HUES6 (cell line): ENCODE results near the gene PEX19.

Experiments used
- H3K27ac ChIP-seq: 2 replicates; pipeline ENCODE4 v1.7.0; 2013; ENCODE audit warnings: low read depth, mild to moderate bottlenecking, low read length, inconsistent platforms
- H3K27me3 ChIP-seq: 2 replicates; pipeline ENCODE4 v1.6.1; 2013; ENCODE audit warnings: low read length; ENCODE audit not compliant: control insufficient read depth, insufficient read depth
- H3K36me3 ChIP-seq: 2 replicates; pipeline ENCODE4 v1.6.1; 2013; ENCODE audit warnings: low read length; ENCODE audit not compliant: control insufficient read depth, insufficient read depth
- H3K4me1 ChIP-seq: 2 replicates; pipeline ENCODE4 v1.6.1; 2013; ENCODE audit warnings: low read length; ENCODE audit not compliant: control insufficient read depth, insufficient read depth
- H3K4me3 ChIP-seq: 2 replicates; pipeline ENCODE4 v1.5.1; 2013; ENCODE audit warnings: low read depth, low read length
- H3K9ac ChIP-seq: one replicate; pipeline ENCODE4 v1.6.1; 2013; ENCODE audit warnings: mild to moderate bottlenecking, low read length
- H3K9me3 ChIP-seq: 2 replicates; pipeline ENCODE4 v1.6.1; 2013; ENCODE audit warnings: low read depth, low read length; ENCODE audit not compliant: control insufficient read depth, insufficient read depth

PEX19 gene, protein sequence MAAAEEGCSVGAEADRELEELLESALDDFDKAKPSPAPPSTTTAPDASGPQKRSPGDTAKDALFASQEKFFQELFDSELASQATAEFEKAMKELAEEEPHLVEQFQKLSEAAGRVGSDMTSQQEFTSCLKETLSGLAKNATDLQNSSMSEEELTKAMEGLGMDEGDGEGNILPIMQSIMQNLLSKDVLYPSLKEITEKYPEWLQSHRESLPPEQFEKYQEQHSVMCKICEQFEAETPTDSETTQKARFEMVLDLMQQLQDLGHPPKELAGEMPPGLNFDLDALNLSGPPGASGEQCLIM

DNA sequence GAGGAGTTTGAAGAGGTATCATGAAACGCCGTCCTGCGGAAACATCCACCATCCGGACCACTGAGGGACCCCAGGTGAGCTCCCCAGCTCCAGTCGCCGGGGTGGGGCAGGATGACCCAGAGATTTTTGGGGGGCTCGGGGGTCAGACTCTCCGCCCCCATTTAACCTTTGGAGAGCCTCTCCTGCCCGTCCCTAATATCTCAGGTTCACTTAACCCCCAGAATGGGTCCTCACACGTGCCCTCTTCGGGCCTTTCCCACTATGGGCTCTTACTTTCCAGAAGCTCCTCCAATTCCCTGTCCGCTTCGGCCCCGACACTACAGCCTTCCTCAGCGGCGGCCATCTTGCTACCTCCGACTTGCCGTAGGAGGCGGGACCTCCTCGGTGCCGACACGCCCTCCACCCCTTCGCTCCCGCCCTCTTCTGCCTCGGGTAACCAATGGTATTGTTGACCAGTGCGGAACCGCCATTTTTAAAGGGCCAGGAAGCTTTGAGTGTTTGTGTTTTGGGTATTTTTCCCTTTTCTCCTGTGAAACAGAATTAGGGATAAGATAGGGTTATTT lies at the start of gene PEX19:
Gene PEX19, minus strand, starts transcription at position 352 of the 563 bp plus-strand sequence. Its CDS starts 9 bp downstream, at position 343.
- Histone ChIP-seq H3K9ac (peak within 1 kb of the TSS; percentile 91), H3K4me1 (peaks cover 6% of the 10 kb centered on the region; the same call in 1 of the 2 replicates), H3K9me3 (no peaks in the 10 kb centered on the region), H3K27ac (peak within 1 kb of the TSS; percentile 93), H3K36me3 (peaks cover 42% of the 10 kb centered on the region), H3K4me3 (peak within 1 kb of the TSS; percentile 97), H3K27me3 (no peaks in the 10 kb centered on the region)

DNA sequence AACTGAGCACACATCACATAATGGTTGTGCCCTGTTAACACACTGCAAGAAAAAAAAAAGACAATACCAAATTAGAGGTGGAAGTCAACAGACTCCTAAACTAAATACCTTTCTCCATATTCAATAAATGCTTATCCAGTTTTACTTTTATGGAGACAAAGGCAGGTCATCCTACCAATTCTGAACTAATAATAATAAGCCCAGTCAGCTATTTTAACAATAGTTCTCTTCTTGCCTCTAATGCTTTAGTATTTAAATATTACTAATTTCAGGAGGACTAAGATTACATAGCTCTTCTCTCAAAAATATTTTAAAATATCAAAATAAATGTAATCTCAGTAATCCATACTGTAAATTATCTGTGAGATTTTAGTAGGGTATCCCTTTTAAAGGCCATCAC lies 47.6 kb upstream of the PEX19 start:
- no peaks in the 10 kb centered on the region for H3K9me3 ChIP-seq
- H3K27ac ChIP-seq: no peak overlapping the region
- H3K27me3 ChIP-seq: no peaks in the 10 kb centered on the region
- no peak overlapping the region for H3K4me3 ChIP-seq
- H3K4me1 ChIP-seq: no peaks in the 10 kb centered on the region
- peaks cover 88% of the 10 kb centered on the region for H3K36me3 ChIP-seq
- H3K9ac ChIP-seq: no peak overlapping the region

DNA sequence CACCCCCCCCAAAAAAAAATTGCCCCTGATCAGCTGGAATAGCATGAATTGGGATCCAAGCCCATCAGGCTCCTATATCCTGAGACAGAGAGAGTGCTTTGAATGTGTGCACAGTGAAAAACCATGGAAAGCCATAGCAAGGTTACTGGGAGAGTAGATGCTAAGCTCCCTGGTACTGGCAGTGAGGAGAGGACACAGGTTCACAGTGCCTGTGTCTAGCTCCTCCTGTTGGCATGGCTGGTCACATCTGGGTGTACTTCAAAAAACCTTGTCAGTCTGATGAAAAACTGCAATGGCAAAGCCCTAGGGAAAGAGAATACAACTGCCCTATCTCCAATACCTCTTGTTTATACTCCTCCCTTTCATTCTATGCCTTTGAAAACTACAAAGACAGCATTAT lies 45.2 kb upstream of the PEX19 start:
- Histone ChIP-seq H3K36me3 (peaks cover 98% of the 10 kb centered on the region), H3K4me3 (no peak overlapping the region), H3K27me3 (no peaks in the 10 kb centered on the region), H3K9ac (no peak overlapping the region), H3K9me3 (no peaks in the 10 kb centered on the region), H3K27ac (no peak overlapping the region), H3K4me1 (no peaks in the 10 kb centered on the region)

DNA sequence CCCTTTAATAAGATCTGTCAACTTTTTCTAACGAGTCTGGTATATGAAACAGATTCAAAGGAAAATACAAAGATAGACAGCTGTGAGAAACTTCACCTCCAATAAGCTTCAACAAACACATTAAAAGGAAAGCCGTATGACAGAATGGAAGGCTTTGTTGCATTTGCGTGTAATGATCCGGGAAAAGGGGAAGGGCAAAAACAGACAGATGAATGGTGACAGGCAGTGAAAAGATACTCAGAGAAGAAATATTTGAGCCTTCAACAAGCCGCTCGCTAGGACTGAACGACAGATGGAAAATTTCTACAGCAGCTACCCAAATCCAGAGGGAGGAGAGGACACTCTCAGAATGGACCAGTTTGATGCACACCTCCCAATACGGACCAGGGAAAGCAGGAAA lies 43.3 kb upstream of the PEX19 start:
- Histone ChIP-seq H3K9ac (no peak overlapping the region), H3K4me3 (no peak overlapping the region), H3K9me3 (no peaks in the 10 kb centered on the region), H3K4me1 (no peaks in the 10 kb centered on the region), H3K27me3 (no peaks in the 10 kb centered on the region), H3K36me3 (peaks cover 95% of the 10 kb centered on the region), H3K27ac (no peak overlapping the region)

DNA sequence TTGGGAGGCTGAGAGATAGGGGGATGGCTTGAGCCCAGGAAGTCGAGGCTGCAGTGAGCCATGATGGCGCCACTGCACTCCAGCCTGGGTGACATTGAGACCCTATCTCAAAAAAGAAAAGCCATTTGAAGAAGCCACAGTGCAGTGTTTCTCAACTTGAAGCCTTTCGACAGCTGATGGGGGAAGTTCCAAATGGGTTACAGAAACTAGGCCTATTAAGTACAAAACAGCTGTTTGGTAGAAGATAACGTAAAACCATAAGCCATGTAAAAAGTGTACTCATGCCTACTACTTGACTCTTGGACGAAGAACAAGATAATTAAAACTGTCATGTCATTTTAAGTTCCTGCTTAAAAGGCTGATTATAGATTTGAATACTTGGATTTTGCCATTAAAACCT lies 41.5 kb upstream of the PEX19 start:
- no peak overlapping the region for H3K27ac ChIP-seq
- H3K9me3 ChIP-seq: no peaks in the 10 kb centered on the region
- no peak overlapping the region for H3K9ac ChIP-seq
- peaks cover 96% of the 10 kb centered on the region for H3K36me3 ChIP-seq
- no peak overlapping the region for H3K4me3 ChIP-seq
- H3K4me1 ChIP-seq: no peaks in the 10 kb centered on the region
- no peaks in the 10 kb centered on the region for H3K27me3 ChIP-seq

DNA sequence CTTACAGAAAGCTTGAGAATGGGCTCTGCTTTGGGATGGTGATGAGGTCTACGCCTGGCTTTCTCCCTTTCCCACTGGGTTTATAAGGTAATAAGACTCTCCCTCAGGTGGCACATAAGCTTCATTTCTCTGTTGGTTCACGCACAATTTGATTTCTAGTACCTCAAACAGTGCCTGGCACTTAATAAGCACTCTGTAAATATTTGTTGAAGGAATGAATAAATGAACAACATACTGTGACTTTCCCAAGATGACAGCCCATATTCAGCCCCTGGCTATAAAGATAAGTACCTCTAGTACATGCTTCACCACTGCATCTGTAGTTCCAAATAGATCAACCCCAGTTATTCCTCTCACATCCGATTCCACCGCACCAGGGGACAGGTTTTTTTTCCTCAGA lies 40.3 kb upstream of the PEX19 start:
- Histone ChIP-seq H3K27me3 (no peaks in the 10 kb centered on the region), H3K36me3 (peaks cover 90% of the 10 kb centered on the region), H3K4me3 (no peak overlapping the region), H3K27ac (no peak overlapping the region), H3K9ac (no peak overlapping the region), H3K9me3 (no peaks in the 10 kb centered on the region), H3K4me1 (no peaks in the 10 kb centered on the region)

DNA sequence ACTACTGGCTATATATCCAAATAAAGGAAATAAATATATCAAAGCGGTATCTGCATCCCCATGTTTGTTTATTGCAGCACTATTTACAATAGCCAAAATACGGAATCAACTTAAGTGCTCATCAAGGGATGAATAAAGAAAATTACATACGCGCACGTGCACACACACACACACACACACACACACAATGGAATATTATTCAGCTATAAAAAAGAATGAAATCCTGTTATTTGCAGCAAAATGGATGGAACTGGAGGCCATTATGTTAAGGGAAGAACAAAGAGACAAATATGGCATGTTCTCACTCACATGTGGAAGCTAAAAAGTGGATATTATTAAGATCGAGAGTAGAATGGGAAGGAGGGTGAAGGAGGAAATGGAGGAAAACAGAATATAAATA lies 37.9 kb upstream of the PEX19 start:
- Histone ChIP-seq H3K27me3 (no peaks in the 10 kb centered on the region), H3K4me3 (no peak overlapping the region), H3K36me3 (peaks cover 84% of the 10 kb centered on the region), H3K9me3 (no peaks in the 10 kb centered on the region), H3K4me1 (no peaks in the 10 kb centered on the region), H3K9ac (no peak overlapping the region), H3K27ac (no peak overlapping the region)

DNA sequence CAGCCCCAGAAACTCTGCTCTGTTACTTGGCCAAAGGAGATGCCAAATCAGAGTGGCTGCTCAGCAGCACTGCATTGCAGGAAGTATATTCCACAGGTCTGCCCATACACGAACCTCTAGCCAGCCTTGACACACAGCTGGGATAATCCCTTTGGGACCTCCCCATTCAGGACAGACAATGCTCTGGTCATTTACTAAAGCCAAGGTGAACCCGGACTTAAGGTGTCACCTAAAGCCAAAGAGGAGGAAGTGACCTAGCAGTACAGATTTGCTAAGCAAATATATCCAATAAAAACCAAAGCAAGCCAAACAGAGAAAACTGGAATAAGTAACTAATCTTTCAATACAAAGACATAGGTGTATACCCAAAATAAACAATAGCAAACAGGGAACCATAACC lies 30.4 kb upstream of the PEX19 start:
- H3K27me3 ChIP-seq: no peaks in the 10 kb centered on the region
- H3K27ac ChIP-seq: no peak overlapping the region
- H3K4me3 ChIP-seq: no peak overlapping the region
- H3K9me3 ChIP-seq: no peaks in the 10 kb centered on the region
- no peak overlapping the region for H3K9ac ChIP-seq
- peaks cover 88% of the 10 kb centered on the region for H3K36me3 ChIP-seq
- H3K4me1 ChIP-seq: no peaks in the 10 kb centered on the region

DNA sequence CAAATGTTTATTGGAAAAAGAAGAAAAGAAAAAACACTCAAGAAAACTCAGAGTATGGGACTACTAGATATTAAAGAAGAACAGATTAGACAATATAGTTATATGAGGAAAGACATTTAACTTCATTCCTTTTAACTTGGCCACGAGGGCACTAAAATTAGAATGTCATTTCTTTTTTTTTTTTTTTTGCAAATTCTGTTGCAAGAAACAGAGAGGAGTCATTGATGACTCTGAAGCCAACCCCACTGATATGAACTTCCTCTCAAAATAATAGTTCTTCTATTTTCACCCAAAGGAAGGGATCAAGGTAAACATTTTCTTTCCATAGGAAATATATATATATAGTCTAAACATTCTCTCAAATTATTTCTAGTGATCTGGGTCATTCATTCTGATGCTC lies 24.6 kb upstream of the PEX19 start:
- Histone ChIP-seq H3K4me1 (peaks cover 18% of the 10 kb centered on the region), H3K9ac (no peak overlapping the region), H3K9me3 (no peaks in the 10 kb centered on the region), H3K4me3 (no peak overlapping the region), H3K27ac (no peak overlapping the region), H3K27me3 (no peaks in the 10 kb centered on the region), H3K36me3 (peaks cover 94% of the 10 kb centered on the region)

DNA sequence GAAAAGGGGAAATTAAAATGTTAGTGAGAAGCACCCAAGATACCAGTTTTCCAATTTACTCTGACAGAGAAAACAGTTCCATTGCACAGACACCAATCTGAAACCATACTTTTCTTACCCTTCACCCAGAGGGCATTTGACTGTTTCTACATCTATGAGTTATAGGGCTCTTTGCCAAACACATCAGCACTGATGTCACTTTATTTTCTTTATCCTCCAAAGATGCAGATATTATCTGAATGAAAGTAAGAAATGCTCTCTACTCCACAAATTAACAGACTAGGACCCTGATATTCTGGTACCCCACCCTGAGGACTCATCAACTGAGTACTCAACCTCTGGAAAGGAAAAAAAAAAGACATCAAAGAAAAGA lies 24.2 kb upstream of the PEX19 start:
- Histone ChIP-seq H3K9me3 (no peaks in the 10 kb centered on the region), H3K27ac (no peak overlapping the region), H3K36me3 (peaks cover 94% of the 10 kb centered on the region), H3K4me1 (peaks cover 18% of the 10 kb centered on the region), H3K27me3 (no peaks in the 10 kb centered on the region), H3K9ac (no peak overlapping the region), H3K4me3 (no peak overlapping the region)

DNA sequence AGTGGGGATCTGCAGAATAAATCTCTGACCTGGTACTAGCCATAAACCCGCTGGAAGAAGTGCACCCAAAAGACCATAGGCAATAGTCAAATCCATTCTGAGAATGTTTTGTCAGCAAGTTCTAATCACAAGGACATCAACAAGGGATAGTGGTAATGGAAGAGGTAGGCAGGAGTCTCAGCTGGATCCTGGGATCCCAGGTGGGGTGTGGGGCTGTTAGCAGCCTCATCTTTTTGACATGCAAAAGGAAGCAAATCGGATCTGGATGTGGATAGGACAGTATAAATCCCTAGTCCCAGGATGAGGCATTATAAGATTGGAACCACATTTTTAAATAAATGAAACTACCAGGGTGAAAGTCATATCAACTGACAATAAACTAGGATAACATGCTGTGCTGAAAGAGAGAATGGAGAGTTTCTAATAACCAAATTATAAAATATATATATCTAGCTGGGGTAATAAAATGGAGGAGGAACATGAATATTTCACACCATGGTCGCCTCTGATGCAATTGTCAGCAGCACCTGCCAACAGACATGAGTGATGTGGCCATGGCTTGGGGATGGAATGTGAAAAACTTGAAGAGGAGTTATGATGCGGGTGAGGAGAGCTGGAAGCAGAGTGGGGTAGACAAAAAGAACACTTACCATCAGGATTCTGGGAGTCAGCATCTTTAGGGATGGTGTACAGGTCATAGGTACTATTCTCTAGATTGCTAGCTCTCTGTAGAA lies 23.7 kb upstream of the PEX19 start:
- H3K27me3 ChIP-seq: no peaks in the 10 kb centered on the region
- peaks cover 94% of the 10 kb centered on the region for H3K36me3 ChIP-seq
- H3K27ac ChIP-seq: no peak overlapping the region
- H3K4me3 ChIP-seq: no peak overlapping the region
- H3K9me3 ChIP-seq: no peaks in the 10 kb centered on the region
- H3K4me1 ChIP-seq: peaks cover 18% of the 10 kb centered on the region
- no peak overlapping the region for H3K9ac ChIP-seq
